HCT116 (cell line): ENCODE data around the gene FLNC. TPM values are rescaled to one million over a fixed set of nuclear protein-coding genes. Genes with fewer than 3 reads are reported as not detected.
A peak's percentile ranks its signal among the peaks of the same experiment; 100 is the strongest.

Source experiments
- ATAC-seq: fragments of 200-7000 bp; cut with Tn5 transposase; 2 replicates; pipeline ENCODE4 v1.9.1; 2020; ENCODE audit warnings: mild to moderate bottlenecking, moderate library complexity
- BruUV-seq: library from RNA; stranded (reverse); fragments of 400-500 nt; replicated peaks from 2 replicates; lab custom pipeline; 2021; lab: Mats Ljungman, UMichigan
- CTCF ChIA-PET: fragments of 300-600 bp; sonication (Branson Sonifier 250); formaldehyde crosslinking; loops from one replicate; lab custom pipeline; 2021; ENCODE audit warnings: antibody characterized with exemption; lab: Charles Lee
- POLR2A ChIA-PET: fragments of 300-600, 350-600 bp; sonication (Branson Sonifier 250); formaldehyde crosslinking; loops from one replicate; lab custom pipeline; 2021; ENCODE audit warnings: antibody characterized with exemption; lab: Charles Lee
- RAD21 ChIA-PET, 2 experiments: fragments of 300-600 bp; sonication (Branson Sonifier 250); formaldehyde crosslinking; loops; one replicate each; lab custom pipeline; 2023; ENCODE audit warnings: low total read pairs in 2 of 2; ENCODE audit not compliant: uncharacterized antibody in 2 of 2, unreplicated experiment in 2 of 2, low non-redundant PET in 1 of 2; lab: Charles Lee
- DNase-seq: peaks from one replicate; pipeline ENCODE4 v3.0.0-alpha.2; 2010; ENCODE audit warnings: low read depth, low spot score
- H2AFZ ChIP-seq: fragments of 200-600 bp; shearing (Covaris generic), sonication (generic); 2 replicates; pipeline ENCODE4 v1.6.1; 2017; ENCODE audit warnings: low read depth, mixed run types, mixed read lengths, antibody characterized with exemption, low read length; ENCODE audit not compliant: poor library complexity, severe bottlenecking
- H3K27ac ChIP-seq: 2 replicates; pipeline ENCODE4 v1.5.1; 2012; ENCODE audit warnings: low read depth, low read length
- H3K27me3 ChIP-seq: fragments of 200-600 bp; sonication (generic); 2 replicates; pipeline ENCODE4 v1.6.1; 2016; ENCODE audit warnings: mixed run types, low read length, mixed read lengths; ENCODE audit not compliant: insufficient read depth
- H3K36me3 ChIP-seq, 2 experiments: fragments of 200-500 bp in 1 of 2; fragments of 200-600 bp in 1 of 2; sonication (Bioruptor generic) in 1 of 2; sonication (generic) in 1 of 2; 2 replicates each; pipeline versions ENCODE4 v1.5.1 to v1.6.1; 2014 to 2016; ENCODE audit warnings: low read length in 2 of 2, inconsistent platforms in 1 of 2, mixed read lengths in 1 of 2, mixed run types in 1 of 2; ENCODE audit not compliant: insufficient read depth in 2 of 2, control insufficient read depth in 1 of 2
- H3K4me1 ChIP-seq, 2 experiments: fragments of 200-600 bp in 1 of 2; sonication (generic) in 1 of 2; 2 replicates each; pipeline versions ENCODE4 v1.5.1 to v1.6.1; 2012 to 2017; ENCODE audit warnings: low read length in 2 of 2, inconsistent platforms in 1 of 2, mild to moderate bottlenecking in 1 of 2, mixed read lengths in 1 of 2, mixed run types in 1 of 2, moderate library complexity in 1 of 2; ENCODE audit not compliant: insufficient read depth in 2 of 2, control insufficient read depth in 1 of 2
- H3K4me2 ChIP-seq: fragments of 200-600 bp; sonication (generic); 2 replicates; pipeline ENCODE4 v1.6.1; 2017; ENCODE audit warnings: mixed run types, low read length, mixed read lengths
- H3K4me3 ChIP-seq, 2 experiments: fragments of 200-600 bp in 1 of 2; sonication (generic) in 1 of 2; replicated peaks in 1 of 2; 2 replicates each; pipeline ENCODE4 v1.5.1; 2011 to 2016; ENCODE audit warnings: low read length in 2 of 2, control low read depth in 1 of 2, low read depth in 1 of 2, mild to moderate bottlenecking in 1 of 2, mixed read lengths in 1 of 2, mixed run types in 1 of 2
- H3K79me2 ChIP-seq: fragments of 200-600 bp; sonication (generic); 2 replicates; pipeline ENCODE4 v1.6.1; 2017; ENCODE audit warnings: mild to moderate bottlenecking, mixed run types, low read length, moderate library complexity, mixed read lengths; ENCODE audit not compliant: insufficient read depth
- H3K9ac ChIP-seq: fragments of 200-600 bp; sonication (generic); 2 replicates; pipeline ENCODE4 v1.6.1; 2016; ENCODE audit warnings: low read length, mixed read lengths
- H3K9me2 ChIP-seq: fragments of 200-600 bp; sonication (generic), shearing (Covaris generic); 2 replicates; pipeline ENCODE4 v1.6.1; 2017; ENCODE audit warnings: mixed run types, mild to moderate bottlenecking, moderate library complexity; ENCODE audit not compliant: insufficient read depth
- H3K9me3 ChIP-seq, 2 experiments: fragments of 200-500 bp in 1 of 2; fragments of 200-600 bp in 1 of 2; sonication (Bioruptor generic) in 1 of 2; sonication (generic) in 1 of 2; 2 replicates each; pipeline ENCODE4 v1.6.1; 2014 to 2017; ENCODE audit warnings: low read length in 2 of 2, mixed read lengths in 2 of 2, inconsistent platforms in 1 of 2, low read depth in 1 of 2, mild to moderate bottlenecking in 1 of 2, mixed run types in 1 of 2, moderate library complexity in 1 of 2; ENCODE audit not compliant: control insufficient read depth in 1 of 2, insufficient read depth in 1 of 2
- H4K20me1 ChIP-seq: fragments of 200-600 bp; sonication (generic), shearing (Covaris generic); 2 replicates; pipeline ENCODE4 v1.6.1; 2017; ENCODE audit warnings: mixed run types, mild to moderate bottlenecking, moderate library complexity; ENCODE audit not compliant: insufficient read depth
- FOSL1 ChIP-seq: IDR thresholded peaks from 2 replicates; pipeline ENCODE4 v1.6.1; 2012; ENCODE audit warnings: low read depth
- POLR2AphosphoS5 ChIP-seq: IDR thresholded peaks from 2 replicates; pipeline ENCODE4 v1.6.1; 2011; ENCODE audit warnings: mild to moderate bottlenecking, low read depth, low read length, moderate library complexity
- RAD21 ChIP-seq: IDR thresholded peaks from 2 replicates; pipeline ENCODE4 v1.6.1; 2012; ENCODE audit warnings: low read depth, mild to moderate bottlenecking
- TCF7L2 ChIP-seq: IDR thresholded peaks from 2 replicates; pipeline ENCODE4 v1.7.0; 2011; ENCODE audit warnings: borderline replicate concordance, inconsistent platforms; ENCODE audit not compliant: insufficient read depth, insufficient read length; ENCODE audit errors: extremely low read depth
- ZBTB33 ChIP-seq: IDR thresholded peaks from 2 replicates; pipeline ENCODE4 v1.6.1; 2011; ENCODE audit warnings: mild to moderate bottlenecking, low read length, moderate library complexity; ENCODE audit not compliant: insufficient replicate concordance; ENCODE audit errors: extremely low read depth
- ZFX ChIP-seq: fragments of 450-650 bp; IDR thresholded peaks from 2 replicates; pipeline ENCODE4 v1.6.1; 2017
- ZNF274 ChIP-seq: fragments of 200-500 bp; sonication (Bioruptor generic); IDR thresholded peaks from 2 replicates; pipeline ENCODE4 v1.6.1; 2014; ENCODE audit warnings: mild to moderate bottlenecking, low read depth, low read length, inconsistent platforms
- intact Hi-C: fragments of 100-400 bp; cut with micrococcal nuclease; formaldehyde crosslinking; loops from 2 replicates; pipeline ENCODE4 v1.10.0; 2022
- total RNA-seq: library from RNA; stranded (reverse); gene quantifications from one replicate; pipeline ENCODE4 v1.2.1, GENCODE V29; 2021; ENCODE audit not compliant: unreplicated experiment
- TF ChIP-seq, protein P1 (sequence below), 3 experiments: fragments of 200-600 bp in 1 of 3; sonication (generic) in 1 of 3; IDR thresholded peaks in 2 of 3; conservative IDR thresholded peaks in 1 of 3; 2 replicates each; pipeline ENCODE4 v1.5.1; 2012 to 2017; ENCODE audit warnings: low read depth in 2 of 3, low read length in 2 of 3, antibody characterized with exemption in 1 of 3, borderline replicate concordance in 1 of 3, control low read depth in 1 of 3, mild to moderate bottlenecking in 1 of 3, mixed read lengths in 1 of 3, mixed run types in 1 of 3, moderate library complexity in 1 of 3; ENCODE audit not compliant: insufficient read depth in 1 of 3

Gene FLNC
- total RNA-seq, 1 experiment from 2014 or later, result 42.8 TPM

GRCh38 chr7:128831994-128832879 lies 2.0 kb downstream of the FLNC start:
- CTCF ChIA-PET, result interaction anchor here (1.2 to 1.9 kb wide), 2 partner anchors 10 kb away, joined by 9 to 11 read pairs; no protein-coding TSS in a partner anchor

More at GRCh38 chr7:128831994-128832879, 2.0 kb downstream of the FLNC start:
- no peak for ATAC-seq
- Histone ChIP-seq H3K36me3 (peaks cover 0 to 3% of the 10 kb centered on the region in 2 experiments; a peak in 1 of 4 replicates), H3K27ac (no peak overlapping the region; the same call in 1 of the 2 replicates), H3K79me2 (peaks cover 18% of the 10 kb centered on the region; the same call in 1 of the 2 replicates), H3K9me3 (no peaks in the 10 kb centered on the region), H4K20me1 (no peaks in the 10 kb centered on the region), H3K9ac (peak overlapping the region; percentile 68), H3K4me2 (peak overlapping the region; percentile 92), H3K4me1 (peaks cover 27 to 64% of the 10 kb centered on the region in 2 experiments), H2AFZ (no peak overlapping the region), H3K27me3 (no peaks in the 10 kb centered on the region), H3K4me3 (peak overlapping the region; percentile 55 to 67), H3K9me2 (no peaks in the 10 kb centered on the region)
- ChIA-PET POLR2A (interaction anchor here (1.4 kb wide), 1 partner anchor 94 kb away, joined by 3 read pairs; no protein-coding TSS in a partner anchor), RAD21 (no interaction called here)
- no peak for TF ChIP-seq ZFX
- TF ChIP-seq ZNF274, result no peak
- no peak for TF ChIP-seq TCF7L2
- no peak for TF ChIP-seq RAD21
- TF ChIP-seq, protein P1, sequence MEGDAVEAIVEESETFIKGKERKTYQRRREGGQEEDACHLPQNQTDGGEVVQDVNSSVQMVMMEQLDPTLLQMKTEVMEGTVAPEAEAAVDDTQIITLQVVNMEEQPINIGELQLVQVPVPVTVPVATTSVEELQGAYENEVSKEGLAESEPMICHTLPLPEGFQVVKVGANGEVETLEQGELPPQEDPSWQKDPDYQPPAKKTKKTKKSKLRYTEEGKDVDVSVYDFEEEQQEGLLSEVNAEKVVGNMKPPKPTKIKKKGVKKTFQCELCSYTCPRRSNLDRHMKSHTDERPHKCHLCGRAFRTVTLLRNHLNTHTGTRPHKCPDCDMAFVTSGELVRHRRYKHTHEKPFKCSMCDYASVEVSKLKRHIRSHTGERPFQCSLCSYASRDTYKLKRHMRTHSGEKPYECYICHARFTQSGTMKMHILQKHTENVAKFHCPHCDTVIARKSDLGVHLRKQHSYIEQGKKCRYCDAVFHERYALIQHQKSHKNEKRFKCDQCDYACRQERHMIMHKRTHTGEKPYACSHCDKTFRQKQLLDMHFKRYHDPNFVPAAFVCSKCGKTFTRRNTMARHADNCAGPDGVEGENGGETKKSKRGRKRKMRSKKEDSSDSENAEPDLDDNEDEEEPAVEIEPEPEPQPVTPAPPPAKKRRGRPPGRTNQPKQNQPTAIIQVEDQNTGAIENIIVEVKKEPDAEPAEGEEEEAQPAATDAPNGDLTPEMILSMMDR (IDR thresholded peaks at IDR 0.05 in 2 of 3, conservative IDR thresholded peaks at IDR 0.05 in 1 of 3; ENCODE audit: borderline replicate concordance in 1 of 3, insufficient read depth in 1 of 3, low read depth in 2 of 3, low read length in 2 of 3), result no peak
- TF ChIP-seq POLR2AphosphoS5, result no peak
- no peak for TF ChIP-seq FOSL1
- no peak for TF ChIP-seq ZBTB33
- no TSS peak for BruUV-seq
- intact Hi-C loops, result no loop called here
- no peak for DNase-seq
